HG03045 (cell line): ENCODE results near the gene PIM2.

Experiments
- ATAC-seq: cut with Tn5 transposase; IDR thresholded peaks from one replicate; pipeline ENCODE4 v1.9.1; 2021; ENCODE audit warnings: mild to moderate bottlenecking, moderate library complexity; ENCODE audit not compliant: unreplicated experiment

Gene PIM2

DNA sequence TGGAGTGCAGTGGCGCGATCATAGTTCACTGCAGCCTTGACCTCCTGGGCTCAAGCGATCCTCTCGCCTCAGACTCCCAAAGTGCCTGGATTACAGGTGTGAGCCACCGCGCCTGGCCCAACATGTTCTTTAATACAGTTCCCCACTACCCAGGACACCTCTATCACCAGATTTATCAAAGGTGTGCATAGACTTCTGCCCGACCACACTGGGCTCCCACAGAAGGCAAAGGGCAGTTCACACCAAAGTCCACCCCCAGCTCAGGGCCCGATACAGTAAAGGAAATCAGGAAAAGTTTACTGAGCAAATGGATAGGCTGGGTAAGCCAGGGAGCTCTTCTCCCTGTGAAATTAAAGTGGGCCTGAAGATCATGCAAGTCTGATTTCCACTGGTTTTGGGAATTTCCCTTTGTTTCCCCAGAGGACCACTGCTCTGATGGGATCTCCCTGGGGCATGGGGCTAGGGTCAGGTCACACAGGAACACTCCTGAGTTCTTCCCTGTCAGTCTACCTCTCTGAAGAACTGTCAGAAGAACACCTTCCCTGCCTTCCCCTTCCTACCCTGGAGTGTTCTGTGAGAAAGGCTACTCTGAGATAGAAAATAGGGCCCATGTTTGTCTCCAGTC lies 17.7 kb upstream of the PIM2 start:
- no peak for ATAC-seq

- no peak for ATAC-seq
These were observed 16.5 kb upstream of the PIM2 start for GRCh38 chrX:48935301-48935670.

DNA sequence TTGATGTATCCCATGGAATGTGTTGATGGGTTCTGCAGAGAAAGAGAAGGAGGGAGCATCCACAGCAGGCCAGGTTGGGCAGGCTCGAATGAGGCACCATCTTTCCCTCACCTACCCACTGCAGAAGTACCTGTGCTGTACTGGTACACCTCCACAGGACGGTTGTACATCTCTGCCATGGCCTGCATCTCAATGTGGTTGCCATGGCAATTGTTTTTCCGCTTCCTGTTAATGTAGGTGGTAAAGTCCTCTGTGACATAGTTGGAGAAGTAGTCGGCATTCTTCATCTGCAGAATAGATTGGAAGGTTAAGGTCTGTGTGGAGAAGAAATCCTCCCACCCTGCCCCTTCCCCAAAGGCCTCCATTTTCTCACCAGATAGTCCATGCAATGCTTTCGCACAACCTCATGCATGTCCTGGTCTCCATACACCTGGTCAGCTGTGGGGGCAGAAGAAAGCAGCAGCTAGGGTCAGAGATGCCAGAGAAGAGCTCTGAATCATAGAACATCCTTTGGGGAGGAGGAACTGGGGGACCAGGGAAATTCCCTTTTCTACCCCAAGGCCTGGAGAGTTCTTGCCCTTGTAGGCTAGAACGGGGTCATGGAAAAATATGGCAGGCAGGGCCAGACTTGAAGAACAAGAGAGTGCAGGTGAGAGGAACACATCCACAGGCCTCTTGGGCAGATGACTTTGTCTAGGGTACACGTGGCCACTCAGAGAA lies 15.9 kb upstream of the PIM2 start:
- no peak for ATAC-seq

DNA sequence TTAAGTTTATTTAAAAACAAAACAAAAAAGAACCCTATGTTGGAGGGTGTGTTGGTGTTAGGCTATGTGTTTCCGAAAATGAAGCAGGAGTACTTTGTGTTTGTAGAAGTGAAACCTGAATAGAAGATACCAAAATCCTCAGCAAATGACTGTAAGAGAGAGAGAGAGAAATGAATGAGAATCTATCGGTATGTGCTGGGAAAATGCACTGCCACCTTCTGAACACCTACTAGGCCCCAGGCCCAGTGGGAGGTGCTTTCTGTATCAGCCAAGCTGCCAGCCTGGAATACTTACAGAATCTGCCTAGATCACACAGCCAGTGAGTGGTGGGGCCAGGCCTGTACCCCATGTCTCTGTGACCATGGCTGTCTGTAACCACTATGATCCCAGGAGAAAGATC lies 14.9 kb upstream of the PIM2 start:
- no peak for ATAC-seq

GRCh38 chrX:48927736-48928382 lies 9.0 kb upstream of the PIM2 start:
- ATAC-seq = no peak

- no peak for ATAC-seq
These were observed 8.3 kb upstream of the PIM2 start for GRCh38 chrX:48927123-48927522.

GRCh38 chrX:48924270-48924669 lies 5.4 kb upstream of the PIM2 start:
- ATAC-seq = no peak

GRCh38 chrX:48923771-48924170 lies 4.9 kb upstream of the PIM2 start:
- no peak for ATAC-seq

- ATAC-seq = no peak
These were observed 1.9 kb upstream of the PIM2 start for GRCh38 chrX:48920718-48921104.

DNA sequence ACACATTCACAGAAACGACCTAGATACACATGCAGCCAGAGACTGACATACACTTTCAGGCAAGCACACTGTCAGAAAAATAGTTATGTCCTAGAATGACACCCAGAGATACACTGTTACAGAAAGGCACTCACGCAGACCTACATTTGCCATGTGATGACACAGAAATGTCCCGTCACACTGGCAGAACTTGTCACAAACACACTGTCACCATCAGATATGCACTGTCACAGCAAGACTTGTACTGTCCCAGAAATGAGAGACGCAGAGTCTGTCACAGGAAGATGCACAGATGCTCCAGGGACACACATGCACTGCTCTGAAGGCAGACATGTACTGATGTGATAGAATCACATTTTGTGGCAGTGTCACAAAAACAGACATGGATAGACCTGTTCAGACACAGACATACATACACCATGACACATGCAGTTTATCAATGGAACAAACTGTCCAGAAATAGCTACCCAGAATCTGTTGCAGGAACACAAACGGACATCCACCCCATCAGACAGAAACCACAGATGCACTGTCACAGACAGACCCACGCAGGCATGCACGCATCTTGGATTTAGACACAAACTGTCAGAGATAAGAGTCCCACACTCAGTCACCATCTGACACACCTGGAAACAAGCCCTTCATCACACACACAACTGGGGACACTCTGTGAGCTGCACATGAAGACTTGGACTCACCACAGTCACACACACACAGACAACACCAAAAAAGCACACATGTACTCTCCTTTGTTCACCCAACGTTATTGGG lies 1.3 kb upstream of the PIM2 start:
- ATAC-seq = no peak

GRCh38 chrX:48919360-48919841 lies 577 bp upstream of the PIM2 start:
- ATAC-seq = peak; percentile 6

GRCh38 chrX:48918301-48918642 lies 552 bp downstream of the PIM2 start:
- ATAC-seq = no peak

DNA sequence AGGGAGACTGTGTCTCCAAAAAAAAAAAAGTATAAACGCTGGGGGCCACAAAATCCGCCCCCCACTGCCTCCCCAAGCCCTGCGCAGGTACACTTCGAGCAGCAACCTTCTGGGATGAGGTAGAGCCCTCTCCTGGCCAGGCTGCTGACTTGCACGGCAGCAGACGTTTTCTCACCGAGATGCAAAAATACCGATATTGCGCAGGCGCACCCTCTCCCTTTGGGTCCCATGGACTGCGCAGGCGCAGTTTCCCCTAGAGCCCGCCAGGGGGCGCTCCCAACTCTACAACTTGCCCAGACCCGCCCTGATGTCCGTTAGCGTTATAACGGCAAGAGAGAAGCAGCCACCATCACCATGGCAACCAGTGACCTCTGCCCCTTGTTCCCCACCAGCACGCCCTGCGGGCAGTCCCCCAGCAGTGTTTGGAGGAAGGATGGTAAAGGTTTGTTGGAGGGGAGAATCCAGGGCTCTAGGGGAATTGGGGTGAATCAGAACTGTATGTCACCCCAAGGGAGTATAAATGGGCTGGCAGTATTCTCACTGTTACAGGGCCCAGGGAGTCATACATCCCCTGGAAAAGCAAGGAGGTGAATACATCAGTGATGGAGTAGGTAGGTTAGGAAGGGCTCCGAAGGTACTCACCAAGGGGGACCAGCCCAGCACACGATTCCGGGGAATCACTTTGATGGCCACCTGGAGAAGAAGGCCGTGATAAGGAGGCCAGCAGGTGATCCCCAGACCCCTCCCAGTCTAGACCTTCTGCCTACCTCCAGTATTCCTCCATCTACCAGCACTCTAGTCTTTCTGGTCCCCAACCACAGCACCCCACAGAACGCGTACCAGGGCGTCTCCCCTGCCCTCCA lies 1.5 kb downstream of the PIM2 start:
- peak; percentile 19 for ATAC-seq

- ATAC-seq = no peak
These were observed 4.0 kb downstream of the PIM2 start for GRCh38 chrX:48914593-48915493.

- no peak for ATAC-seq
These were observed 5.0 kb downstream of the PIM2 start for GRCh38 chrX:48913605-48914366.

DNA sequence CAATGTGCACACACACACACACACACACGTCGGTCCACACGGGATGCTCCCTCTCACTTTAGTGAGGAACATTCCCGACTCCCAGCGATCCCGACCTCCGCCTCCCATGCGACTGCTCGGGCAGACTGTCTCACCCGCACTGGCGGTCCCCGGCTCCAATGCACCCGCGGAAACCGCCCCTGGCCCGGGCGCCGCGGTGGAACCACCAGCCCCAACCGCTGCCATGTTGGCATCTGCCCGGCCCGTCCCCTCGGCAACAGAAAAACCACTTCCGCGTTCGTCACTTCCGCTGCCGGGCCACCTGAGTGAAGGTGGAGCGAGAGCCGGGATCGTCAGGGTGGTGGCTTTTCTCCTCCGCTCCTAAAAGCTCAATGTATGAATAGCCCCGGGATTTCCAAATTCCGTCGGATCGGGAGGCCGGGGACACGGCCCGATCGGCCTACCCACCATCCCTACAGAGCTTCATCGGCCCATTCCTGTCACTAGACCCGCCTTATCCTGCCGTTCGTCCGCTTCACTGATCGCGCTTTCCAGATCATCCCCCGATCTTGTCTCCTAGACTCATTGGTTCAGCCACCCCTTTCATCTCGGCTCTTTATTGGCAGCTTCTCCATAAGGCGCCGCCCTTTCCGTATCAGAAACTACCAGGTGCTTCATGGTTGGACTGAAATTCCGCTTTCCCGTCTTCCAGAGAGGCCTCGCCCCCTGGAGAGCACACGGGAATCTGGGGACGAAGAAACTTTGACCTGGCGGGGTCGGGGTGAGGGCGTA lies 7.2 kb downstream of the PIM2 start, which contains the start of gene SLC35A2:
TSS of gene SLC35A2 (minus strand) at position 235 of the 771 bp plus-strand sequence. CDS start at position 225, 10 bp downstream.
- ATAC-seq = peak; percentile 61

DNA sequence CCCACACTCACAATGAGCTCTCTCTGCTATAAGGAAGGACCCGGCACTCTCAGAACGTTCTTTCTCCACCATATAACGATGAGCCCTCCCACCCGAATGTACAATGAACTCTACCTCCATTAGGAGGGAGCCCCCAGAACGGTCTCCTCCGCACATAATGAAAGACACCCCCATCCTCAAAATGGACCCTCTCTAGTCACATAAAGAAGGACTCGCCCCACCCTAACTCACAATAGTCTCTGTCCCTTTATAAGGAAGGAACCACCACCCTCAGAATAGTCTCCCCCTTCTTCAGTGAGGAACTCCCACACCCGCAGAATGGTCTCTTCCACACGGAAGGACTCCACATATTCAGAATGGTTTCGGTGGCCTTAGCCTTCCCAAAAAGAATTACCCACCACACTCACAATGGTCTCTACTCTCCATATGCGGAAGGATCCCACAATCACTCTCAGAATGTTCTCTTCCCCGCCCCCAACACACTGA lies 7.9 kb downstream of the PIM2 start:
- peak; percentile 5 for ATAC-seq
